Stimulated activated CD4-positive, alpha-beta T cell treated with anti-CD3 and anti-CD28 coated beads, Interleukin-15, amount 100 ng/mL, for 24 hours (primary cell): ENCODE results near the gene PYY.
A peak's percentile ranks its signal among the peaks of the same experiment; 100 is the strongest.

Experiments used
- DNase-seq: peaks from one replicate; pipeline ENCODE4 v3.0.0-alpha.2; 2020

Gene PYY

DNA sequence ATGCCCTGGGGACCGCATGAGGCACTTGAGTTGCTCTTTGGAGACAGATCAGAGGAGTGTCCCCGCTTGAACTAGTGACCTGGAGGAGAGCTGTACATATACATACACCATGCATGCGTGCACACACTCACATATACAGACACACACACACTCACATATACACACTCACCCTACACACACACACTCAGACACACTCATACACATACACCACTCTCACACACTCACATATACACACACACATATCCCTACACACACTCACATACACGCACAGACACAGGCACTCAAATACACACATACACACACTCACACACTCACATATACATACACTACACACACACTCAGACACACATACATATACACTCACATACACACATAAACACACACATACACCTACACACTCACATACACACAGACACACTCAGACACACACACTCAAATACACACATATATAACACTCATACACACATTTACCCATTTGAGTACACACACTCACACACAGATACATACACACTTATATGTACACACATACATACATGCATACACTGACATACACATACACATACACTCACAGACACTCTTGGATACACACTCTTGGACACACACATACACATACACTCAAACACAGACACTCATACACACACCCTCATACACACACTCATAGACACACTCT is 41.0 kb downstream of the PYY start:
- no peak for DNase-seq

DNA sequence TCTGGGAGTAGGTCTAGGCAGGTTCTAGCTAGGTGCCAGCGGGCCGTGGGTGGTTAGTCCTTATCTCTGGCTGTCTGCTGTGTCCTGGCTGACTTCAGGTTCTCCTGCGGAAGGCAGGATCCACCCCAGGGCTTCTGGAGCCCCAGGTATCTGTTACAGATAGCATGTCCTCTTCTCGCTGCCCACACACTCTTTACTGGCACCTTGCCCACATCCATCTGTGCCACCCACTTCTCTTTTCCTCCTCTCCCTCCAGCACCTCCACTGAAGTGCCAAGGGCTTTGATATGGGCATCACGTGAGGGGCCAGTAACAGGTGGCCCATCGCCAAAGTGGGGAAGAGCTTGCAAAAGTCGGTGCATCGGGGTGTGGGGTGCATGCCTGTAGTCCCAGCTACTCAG is 41.8 kb downstream of the PYY start:
- DNase-seq: no peak

DNA sequence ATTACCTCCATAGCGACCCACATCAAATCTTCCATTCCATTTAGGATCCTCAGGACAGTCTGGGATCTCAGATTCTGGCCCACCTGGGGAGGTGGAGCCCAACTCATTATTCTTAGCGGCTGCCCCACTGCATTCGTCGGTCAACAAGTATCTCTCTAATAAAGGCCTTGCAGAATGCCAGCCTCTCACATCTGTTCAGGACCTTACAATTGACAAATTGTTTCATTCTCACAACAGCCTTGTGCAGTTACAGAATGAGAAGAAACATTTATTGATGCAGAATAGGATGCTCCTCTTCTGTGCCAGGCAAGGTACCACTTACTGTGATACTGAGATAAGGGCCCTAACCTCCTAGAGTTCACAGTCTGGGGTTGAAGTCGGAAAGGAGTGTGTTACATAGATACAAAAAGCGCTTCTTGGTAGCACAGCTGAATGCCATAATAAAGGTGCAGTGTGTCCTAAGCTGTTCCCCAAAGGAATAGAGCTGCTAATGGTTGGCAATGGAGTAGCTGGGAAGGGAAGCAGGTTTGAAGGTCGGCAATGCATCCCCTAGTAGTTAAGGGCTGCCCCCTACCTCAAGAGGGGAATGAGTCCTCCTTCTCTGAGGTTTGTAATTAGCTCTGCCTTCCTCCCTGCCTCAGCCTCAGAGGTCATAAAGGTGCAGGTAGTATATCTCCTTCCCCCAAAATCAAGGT is 44.1 kb downstream of the PYY start:
- DNase-seq: no peak

DNA sequence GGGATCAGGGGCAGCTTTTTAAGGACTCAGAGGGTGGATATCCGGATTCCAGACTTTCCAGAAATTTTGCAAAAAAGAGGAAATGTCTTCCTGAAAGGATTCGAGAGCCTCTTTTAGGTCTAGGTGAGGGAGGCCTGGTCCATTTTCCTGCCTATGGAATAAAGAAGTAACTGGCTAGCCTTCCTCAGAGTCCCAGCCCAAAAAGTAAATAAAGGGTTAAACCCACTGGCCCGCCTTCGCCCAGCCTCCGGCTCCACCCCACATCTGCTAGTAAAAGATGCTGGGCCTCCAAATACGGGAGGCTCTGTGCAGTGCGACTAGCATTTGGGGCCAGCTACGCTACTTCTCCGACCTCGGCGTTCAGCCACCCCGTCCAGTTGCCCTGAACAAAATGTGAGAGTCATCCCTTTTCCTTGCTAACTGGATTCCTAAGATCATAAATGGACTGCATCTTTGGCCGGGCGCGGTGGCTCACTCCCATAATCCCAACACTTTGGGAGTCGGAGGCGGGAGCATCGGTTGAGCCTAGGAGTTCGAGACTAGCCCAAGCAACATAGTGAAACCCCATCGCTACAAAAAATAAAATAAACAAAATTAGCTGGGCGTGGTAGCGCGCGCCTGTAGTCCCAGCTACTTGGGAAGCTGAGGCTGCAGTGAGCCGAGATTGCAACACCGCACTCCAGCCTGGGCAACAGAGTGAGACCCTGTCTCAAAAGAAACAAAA is 45.6 kb downstream of the PYY start:
- DNase-seq: peak; percentile 72

DNA sequence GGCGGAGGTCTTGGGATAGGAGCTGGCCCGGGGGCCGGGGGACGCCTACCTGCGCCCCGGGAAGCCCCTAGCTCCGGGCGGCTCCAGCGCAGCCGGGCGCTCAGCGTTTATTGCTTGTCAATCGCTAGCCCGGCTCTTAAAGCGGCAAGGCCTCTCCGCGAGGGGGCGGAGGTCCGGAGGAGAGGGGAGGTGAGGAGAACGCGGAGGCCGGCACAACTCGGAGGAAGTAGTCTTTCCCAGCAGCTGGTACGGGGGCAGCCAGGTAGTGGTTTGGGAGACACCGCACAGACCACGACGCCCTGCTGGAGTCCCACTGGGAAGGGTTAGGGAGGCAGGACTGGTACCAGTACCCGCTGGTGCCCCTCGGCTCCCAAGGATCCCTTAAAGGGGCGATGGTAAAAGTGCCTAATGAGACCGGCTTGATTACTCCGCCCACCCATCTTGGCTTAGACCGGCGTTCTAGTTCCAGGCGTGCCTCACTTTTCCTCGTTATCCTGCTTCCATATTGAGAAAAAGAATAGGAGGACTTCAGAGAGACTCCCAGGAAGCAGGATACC is 46.2 kb downstream of the PYY start, which contains the start of gene MPP2:
Gene MPP2, minus strand, starts transcription at position 112 of the 557 bp plus-strand sequence. CDS start 3,076 bp downstream, outside the sequence.
- DNase-seq: peak; percentile 75

DNA sequence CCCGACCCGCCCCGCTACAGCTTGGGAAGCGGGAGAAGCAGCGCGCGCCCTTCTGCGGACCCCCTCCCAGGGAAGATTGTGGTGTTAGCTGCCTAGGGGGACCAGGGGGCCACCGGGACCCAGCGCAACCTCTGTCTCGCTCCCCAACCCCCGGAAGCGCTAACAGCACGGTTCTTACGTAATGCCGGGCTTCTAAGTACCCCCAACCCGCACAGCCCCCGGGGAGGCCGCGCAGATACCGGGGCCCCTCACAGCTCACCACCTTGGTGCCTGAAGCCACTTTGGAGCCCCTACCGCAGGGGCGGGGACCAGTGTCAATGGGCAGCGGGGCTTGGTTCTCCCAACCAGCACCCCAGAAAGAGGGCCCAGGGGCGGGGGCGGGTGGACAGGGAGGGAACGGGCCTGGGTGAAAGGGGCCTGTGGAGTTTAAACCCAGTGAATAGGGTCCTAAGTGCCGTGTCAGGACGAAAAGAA is 46.8 kb downstream of the PYY start:
- no peak for DNase-seq

DNA sequence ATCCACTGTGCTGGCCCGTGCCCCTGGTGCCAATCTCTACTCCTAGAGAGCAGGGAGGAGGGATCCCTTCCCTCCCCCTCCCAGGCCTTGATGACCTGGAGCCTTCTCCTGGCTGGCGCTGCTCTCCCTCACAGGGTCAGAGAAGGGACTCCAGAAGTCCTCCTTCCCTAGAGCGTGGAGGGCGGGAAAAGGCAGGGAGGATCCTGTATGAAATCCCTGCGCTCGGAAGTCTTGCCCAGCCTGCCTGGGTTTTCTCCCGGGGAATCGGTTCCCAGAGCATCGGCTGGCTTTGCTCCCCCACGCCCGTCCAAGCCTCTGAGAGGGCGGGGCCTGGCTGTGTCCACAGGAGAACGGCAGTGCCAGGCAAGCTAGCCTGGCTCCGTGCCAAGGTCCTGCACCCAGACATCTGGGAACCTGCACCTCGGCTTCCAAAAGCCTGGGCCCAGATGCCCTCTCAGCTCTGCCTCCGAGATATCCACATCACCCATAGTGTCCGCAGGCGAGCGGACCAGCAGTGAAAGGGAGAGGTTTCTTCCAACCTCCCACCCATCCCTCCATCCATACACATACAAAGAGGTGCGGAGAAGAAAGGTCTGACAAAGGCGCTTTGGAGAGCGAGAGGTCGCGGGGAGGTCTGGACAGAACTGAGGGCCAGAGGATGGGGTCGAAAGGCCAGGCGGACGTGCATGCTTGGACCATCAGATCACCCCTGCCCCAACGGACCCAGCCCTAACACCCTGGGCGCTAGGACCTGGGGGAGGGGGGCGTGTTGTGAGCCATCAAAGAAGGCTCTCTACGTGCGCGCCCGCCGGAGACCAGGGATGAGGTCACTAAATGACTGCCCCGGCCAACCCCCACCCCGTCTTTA is 47.5 kb downstream of the PYY start:
- peak; percentile 46 for DNase-seq

DNA sequence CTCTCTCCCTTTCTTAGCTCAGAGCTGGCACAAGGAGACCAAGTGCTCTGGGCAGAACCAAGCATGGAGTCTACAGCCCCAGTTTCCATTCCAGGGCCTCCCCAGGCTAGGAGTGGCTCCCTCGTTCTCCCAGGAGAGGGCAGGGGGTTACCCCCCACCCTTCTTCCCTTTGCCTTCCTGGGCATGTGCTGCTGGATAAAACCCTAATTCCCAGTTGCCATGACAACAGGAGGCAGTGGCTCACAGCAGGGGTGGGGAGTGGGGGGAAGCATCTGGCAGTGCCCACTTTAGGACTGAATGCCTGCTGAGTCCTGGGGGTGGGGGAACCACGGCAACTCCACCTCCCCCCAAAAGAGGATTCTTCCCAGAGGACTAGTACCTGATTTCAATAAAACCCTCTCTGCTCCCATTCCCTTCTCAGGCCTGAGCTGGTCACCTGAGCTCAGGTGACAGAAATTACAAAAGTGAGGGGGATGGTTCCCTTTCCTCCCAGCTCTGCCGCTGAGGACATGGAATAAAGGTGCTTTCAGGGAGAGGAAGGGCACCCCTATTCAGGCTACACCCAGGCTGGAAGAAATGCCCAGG is 48.2 kb downstream of the PYY start:
- DNase-seq: no peak
